H1 (cell line): ENCODE data around the gene SIK2.

ENCODE experiments used
- SIN3A ChIP-seq, 2 experiments: IDR thresholded peaks in 1 of 2; conservative IDR thresholded peaks in 1 of 2; 2 replicates each; pipeline ENCODE4 v1.6.1; 2011 to 2012; ENCODE audit warnings: low read length in 2 of 2, improper control_type of control experiment in 1 of 2, low read depth in 1 of 2, mild to moderate bottlenecking in 1 of 2
- SP2 ChIP-seq: IDR thresholded peaks from 2 replicates; pipeline ENCODE4 v1.6.1; 2012; ENCODE audit warnings: mild to moderate bottlenecking, low read length, inconsistent platforms
- TF ChIP-seq, protein P1 (sequence below), 3 experiments: IDR thresholded peaks; 1 replicate in 2 of 3; 2 replicates in 1 of 3; pipeline versions ENCODE4 v1.5.1 to v1.6.1; 2011; ENCODE audit warnings: low read length in 3 of 3, mild to moderate bottlenecking in 3 of 3, inconsistent platforms in 2 of 3, low read depth in 1 of 3, moderate library complexity in 1 of 3; ENCODE audit not compliant: insufficient read depth in 1 of 3; ENCODE audit errors: control extremely low read depth in 1 of 3

DNA sequence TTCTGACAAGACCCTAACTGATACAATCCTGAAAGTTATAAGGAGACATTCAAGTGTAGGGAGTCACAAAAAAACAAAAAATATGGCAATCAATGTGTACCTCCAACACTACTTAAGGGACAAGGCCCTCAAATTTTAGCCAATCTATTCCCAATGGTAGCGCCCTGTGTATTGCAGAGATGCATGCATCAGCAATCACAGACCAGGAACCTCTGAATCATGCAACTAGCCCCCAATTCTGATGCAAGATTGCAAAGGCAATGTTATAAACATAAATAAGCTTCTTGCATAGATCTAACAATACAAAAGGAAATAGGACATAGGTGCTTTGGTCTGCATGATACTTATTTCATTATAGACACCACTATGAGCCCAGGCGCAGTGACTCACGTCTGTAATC is 29.7 kb upstream of the SIK2 start:
- no peak for TF ChIP-seq SP2
- TF ChIP-seq, protein P1, sequence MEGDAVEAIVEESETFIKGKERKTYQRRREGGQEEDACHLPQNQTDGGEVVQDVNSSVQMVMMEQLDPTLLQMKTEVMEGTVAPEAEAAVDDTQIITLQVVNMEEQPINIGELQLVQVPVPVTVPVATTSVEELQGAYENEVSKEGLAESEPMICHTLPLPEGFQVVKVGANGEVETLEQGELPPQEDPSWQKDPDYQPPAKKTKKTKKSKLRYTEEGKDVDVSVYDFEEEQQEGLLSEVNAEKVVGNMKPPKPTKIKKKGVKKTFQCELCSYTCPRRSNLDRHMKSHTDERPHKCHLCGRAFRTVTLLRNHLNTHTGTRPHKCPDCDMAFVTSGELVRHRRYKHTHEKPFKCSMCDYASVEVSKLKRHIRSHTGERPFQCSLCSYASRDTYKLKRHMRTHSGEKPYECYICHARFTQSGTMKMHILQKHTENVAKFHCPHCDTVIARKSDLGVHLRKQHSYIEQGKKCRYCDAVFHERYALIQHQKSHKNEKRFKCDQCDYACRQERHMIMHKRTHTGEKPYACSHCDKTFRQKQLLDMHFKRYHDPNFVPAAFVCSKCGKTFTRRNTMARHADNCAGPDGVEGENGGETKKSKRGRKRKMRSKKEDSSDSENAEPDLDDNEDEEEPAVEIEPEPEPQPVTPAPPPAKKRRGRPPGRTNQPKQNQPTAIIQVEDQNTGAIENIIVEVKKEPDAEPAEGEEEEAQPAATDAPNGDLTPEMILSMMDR (IDR thresholded peaks at IDR 0.05; ENCODE audit: control extremely low read depth in 1 of 3, insufficient read depth in 1 of 3, low read depth in 1 of 3, low read length in 3 of 3), result no peak
- no peak for TF ChIP-seq SIN3A (conservative IDR thresholded peaks at IDR 0.05 in 1 of 2, IDR thresholded peaks at IDR 0.05 in 1 of 2; ENCODE audit: low read depth in 1 of 2, low read length in 2 of 2)
